OCI-LY3 (cell line): ENCODE data around the gene AK6.

Experiments used
- CTCF ChIP-seq: fragments of 200-600, 300-600 bp; sonication (generic); IDR thresholded peaks from 2 replicates; pipeline ENCODE4 v1.5.1; 2014; ENCODE audit warnings: antibody characterized with exemption, low read length, low read depth
- EZH2phosphoT487 ChIP-seq: fragments of 200-600 bp; shearing (Covaris generic); IDR thresholded peaks from 2 replicates; pipeline ENCODE4 v1.6.1; 2018; ENCODE audit warnings: antibody characterized with exemption, mixed run types, low read depth

- TF ChIP-seq CTCF (no peak), EZH2phosphoT487 (no peak)
Measured at GRCh38 chr5:69416699-69417098, 47.4 kb upstream of the AK6 start.
